Fibroblast of the aortic adventitia (primary cell): ENCODE measurements around the gene ANO2. TPM values are rescaled to one million over a fixed set of nuclear protein-coding genes. Genes with fewer than 3 reads are reported as not detected.

ENCODE experiments used
- DNase-seq: peaks from one replicate; pipeline ENCODE4 v3.0.0-alpha.2; 2010; ENCODE audit warnings: low read depth
- H3K4me3 ChIP-seq: 2 replicates; pipeline ENCODE4 v1.5.1; 2011; ENCODE audit warnings: low read depth, mild to moderate bottlenecking, control low read depth, low read length, moderate library complexity
- CTCF ChIP-seq: IDR thresholded peaks from 2 replicates; pipeline ENCODE4 v1.5.1; 2011; ENCODE audit warnings: mild to moderate bottlenecking, low read length, control low read depth, inconsistent platforms; ENCODE audit not compliant: insufficient read depth
- total RNA-seq: library from RNA; depleted of rRNA; stranded (reverse); fragments of >200 nt; gene quantifications from 2 replicates; pipeline ENCODE4 v1.2.3, GENCODE V29; 2012; ENCODE audit warnings: low replicate concordance

The ANO2 gene
- total RNA-seq, 1 donor: not detected

- H3K4me3 ChIP-seq: no peak overlapping the region
- DNase-seq: no peak
- no peak for TF ChIP-seq CTCF
Observed at GRCh38 chr12:5628501-5628900, 316.6 kb downstream of the ANO2 start.

- TF ChIP-seq CTCF: no peak
- no peak for DNase-seq
- no peak overlapping the region for H3K4me3 ChIP-seq
Observed at GRCh38 chr12:5627053-5627630, 317.9 kb downstream of the ANO2 start.

- no peak overlapping the region for H3K4me3 ChIP-seq
- TF ChIP-seq CTCF: no peak
- DNase-seq: no peak
Observed at GRCh38 chr12:5626151-5626550, 318.9 kb downstream of the ANO2 start.

GRCh38 chr12:5624486-5625272 is 320.4 kb downstream of the ANO2 start:
- no peak overlapping the region for H3K4me3 ChIP-seq
- no peak for TF ChIP-seq CTCF
- DNase-seq: no peak

GRCh38 chr12:5623411-5623810 is 321.6 kb downstream of the ANO2 start:
- no peak for DNase-seq
- TF ChIP-seq CTCF: no peak
- no peak overlapping the region for H3K4me3 ChIP-seq

- H3K4me3 ChIP-seq: no peak overlapping the region
- TF ChIP-seq CTCF: no peak
- DNase-seq: no peak
Observed at GRCh38 chr12:5622280-5622679, 322.8 kb downstream of the ANO2 start.
